Measurements from ENCODE around the gene MARVELD1.

The MARVELD1 gene

GRCh38 chr10:97721871-97722780 is 8.6 kb downstream of the MARVELD1 start:
- H3K36me3 Mint-ChIP-seq: peaks cover 0 to 1% of the 10 kb centered on the region in 2 donors

DNA sequence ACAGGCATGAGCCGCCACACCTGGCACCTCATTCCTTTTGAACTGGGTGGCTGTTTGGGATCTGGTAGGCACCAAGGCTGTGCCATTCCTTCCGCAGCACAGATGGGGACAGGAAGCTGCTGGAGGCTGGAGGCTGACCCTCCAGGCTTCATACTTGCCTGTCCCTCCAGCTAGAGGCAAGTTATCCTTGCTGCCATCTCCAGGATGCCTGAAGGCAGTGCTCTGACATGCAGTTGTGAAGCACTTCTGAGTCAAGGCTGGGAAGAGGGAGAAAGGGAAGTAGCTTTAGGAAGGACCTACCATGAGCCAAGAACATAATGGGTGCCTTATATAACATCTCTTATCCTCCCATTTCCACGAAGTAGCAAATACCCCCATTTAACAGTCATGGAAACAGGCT is 9.5 kb downstream of the MARVELD1 start:
- DNase-seq (no peak), ATAC-seq (replicated peaks) (no peak)
- no peak overlapping the region for H3K4me3 Mint-ChIP-seq
- no peaks in the 10 kb centered on the region for H3K9me3 Mint-ChIP-seq
- H3K27me3 Mint-ChIP-seq: peaks cover 0 to 6% of the 10 kb centered on the region in 2 donors
- no peak overlapping the region for H3K27ac Mint-ChIP-seq
- H3K4me1 Mint-ChIP-seq: no peaks in the 10 kb centered on the region
- peaks cover 0 to under 1% of the 10 kb centered on the region in 2 donors for H3K36me3 Mint-ChIP-seq

More at GRCh38 chr10:97721871-97722780, 8.6 kb downstream of the MARVELD1 start:
- ATAC-seq (replicated peaks) (no peak), DNase-seq (no peak)
- Mint-ChIP-seq H3K27ac (no peak overlapping the region), H3K9me3 (no peaks in the 10 kb centered on the region), H3K27me3 (peaks cover 0 to 12% of the 10 kb centered on the region in 2 donors), H3K4me1 (no peaks in the 10 kb centered on the region), H3K4me3 (no peak overlapping the region)

GRCh38 chr10:97724341-97724941 is 10.9 kb downstream of the MARVELD1 start:
- Mint-ChIP-seq H3K9me3 (no peaks in the 10 kb centered on the region), H3K36me3 (no peaks in the 10 kb centered on the region), H3K27me3 (peaks cover 5 to 6% of the 10 kb centered on the region in 2 donors), H3K27ac (no peak overlapping the region), H3K4me1 (peaks cover 0 to 2% of the 10 kb centered on the region in 2 donors), H3K4me3 (no peak overlapping the region)
- DNase-seq (no peak), ATAC-seq (replicated peaks) (no peak)

DNA sequence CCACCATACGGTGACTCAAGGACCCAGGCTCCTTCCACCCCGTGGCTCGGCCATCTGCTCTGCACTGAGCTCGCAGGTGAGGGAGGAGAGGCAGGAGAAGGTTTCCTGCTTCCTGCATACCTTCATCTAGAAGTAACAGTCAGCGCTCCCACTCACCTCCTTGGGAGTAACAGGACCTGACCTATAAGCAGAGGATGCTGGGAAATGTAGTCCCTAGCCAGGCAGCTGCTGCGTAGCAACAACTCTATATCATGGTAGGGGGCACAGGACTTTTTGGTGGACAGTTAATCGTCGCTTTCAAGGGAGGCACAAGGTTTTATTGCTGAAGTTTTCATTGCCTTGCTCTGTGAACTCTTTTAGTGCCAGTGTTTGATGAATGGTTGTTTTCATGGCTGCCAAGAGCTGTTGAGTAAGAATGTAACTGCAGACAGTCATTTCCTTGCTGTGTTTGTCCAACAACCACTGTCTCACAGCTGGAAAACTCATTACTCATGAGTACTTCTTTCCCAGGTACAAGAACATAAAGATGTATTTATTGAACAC is 13.2 kb downstream of the MARVELD1 start:
- H3K4me1 Mint-ChIP-seq: peaks cover 0 to 2% of the 10 kb centered on the region in 2 donors
- DNase-seq (no peak), ATAC-seq (replicated peaks) (no peak)
- no peak overlapping the region for H3K27ac Mint-ChIP-seq
- no peak overlapping the region for H3K4me3 Mint-ChIP-seq
- H3K9me3 Mint-ChIP-seq: no peaks in the 10 kb centered on the region
- H3K36me3 Mint-ChIP-seq: no peaks in the 10 kb centered on the region
- peaks cover 6 to 10% of the 10 kb centered on the region in 2 donors for H3K27me3 Mint-ChIP-seq

GRCh38 chr10:97729014-97729413 is 15.5 kb downstream of the MARVELD1 start:
- Mint-ChIP-seq H3K27me3 (peaks cover 6 to 10% of the 10 kb centered on the region in 2 donors), H3K4me3 (no peak overlapping the region)
- ATAC-seq (replicated peaks): no peak

DNA sequence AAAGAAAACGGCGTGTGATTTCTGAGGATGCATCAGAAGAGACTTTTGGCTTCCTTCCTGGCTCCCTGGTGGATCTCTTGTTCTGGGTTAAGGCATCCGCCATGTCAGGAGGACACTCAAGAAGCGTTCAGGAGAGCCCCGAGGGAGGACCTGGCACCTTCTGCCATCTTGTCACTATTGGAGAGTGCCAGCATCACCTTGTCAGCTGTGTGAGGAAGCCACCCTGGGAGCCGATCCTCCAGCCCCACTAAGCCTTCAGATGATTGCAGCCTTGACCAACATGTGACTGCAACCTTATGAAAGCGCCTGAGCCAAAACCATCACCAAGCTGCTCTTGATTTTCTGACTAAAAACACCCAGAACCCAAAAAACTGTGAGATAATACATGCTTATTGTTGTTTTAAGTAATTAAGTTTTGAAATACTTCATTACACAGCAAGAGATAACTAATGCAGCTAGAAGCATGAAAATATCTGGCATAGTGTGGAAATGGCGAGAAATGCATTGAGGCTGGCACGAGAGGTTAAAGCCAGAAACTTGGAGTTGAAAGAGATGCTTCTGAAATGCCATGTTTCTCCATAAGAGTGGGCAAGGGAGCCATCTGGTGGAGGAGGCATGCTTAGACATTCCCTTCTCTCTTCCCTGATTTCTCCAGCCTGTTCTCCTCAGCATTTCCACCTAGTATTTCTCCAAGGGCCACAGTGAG is 18.0 kb downstream of the MARVELD1 start:
- Mint-ChIP-seq H3K4me3 (no peak overlapping the region), H3K9me3 (peaks cover 4 to 8% of the 10 kb centered on the region in 2 donors), H3K36me3 (peaks cover 2 to 4% of the 10 kb centered on the region in 2 donors), H3K4me1 (peaks cover 8 to 11% of the 10 kb centered on the region in 2 donors), H3K27me3 (peaks cover 6 to 10% of the 10 kb centered on the region in 2 donors), H3K27ac (no peak overlapping the region)
- ATAC-seq (replicated peaks) (peak; percentile 47 to 50), DNase-seq (no peak)

More at GRCh38 chr10:97729014-97729413, 15.5 kb downstream of the MARVELD1 start:
- H3K27ac Mint-ChIP-seq: no peak overlapping the region
- H3K4me1 Mint-ChIP-seq: peaks cover 0 to 2% of the 10 kb centered on the region in 2 donors
- no peaks in the 10 kb centered on the region for H3K36me3 Mint-ChIP-seq
- no peaks in the 10 kb centered on the region for H3K9me3 Mint-ChIP-seq
- DNase-seq: no peak

- peaks cover 6 to 10% of the 10 kb centered on the region in 2 donors for H3K27me3 Mint-ChIP-seq
- DNase-seq (no peak), ATAC-seq (replicated peaks) (no peak)
- no peak overlapping the region for H3K4me3 Mint-ChIP-seq
- peaks cover 4 to 8% of the 10 kb centered on the region in 2 donors for H3K9me3 Mint-ChIP-seq
- peaks cover 2 to 7% of the 10 kb centered on the region in 2 donors for H3K36me3 Mint-ChIP-seq
- no peak overlapping the region for H3K27ac Mint-ChIP-seq
- peaks cover 13 to 16% of the 10 kb centered on the region in 2 donors for H3K4me1 Mint-ChIP-seq
These were observed 18.5 kb downstream of the MARVELD1 start for GRCh38 chr10:97732052-97732359.

DNA sequence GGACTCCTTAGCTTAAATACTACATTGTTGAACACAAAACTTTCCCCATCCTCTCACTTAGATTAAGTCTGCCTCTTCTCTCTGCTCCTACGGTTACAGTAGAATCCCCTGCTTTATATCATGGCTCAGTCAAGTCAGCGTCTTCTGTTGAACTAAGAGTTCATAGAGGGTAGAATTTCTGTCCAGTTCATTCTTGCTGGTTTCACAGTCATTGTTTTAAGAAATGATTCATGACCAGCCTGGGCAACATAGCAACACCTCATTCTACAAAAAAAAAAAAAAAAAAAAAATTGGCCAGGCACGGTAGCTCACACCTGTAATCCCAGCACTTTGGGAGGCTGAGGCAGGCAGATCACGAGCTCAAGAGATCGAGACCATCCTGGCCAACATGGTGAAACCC is 19.7 kb downstream of the MARVELD1 start:
- Mint-ChIP-seq H3K27ac (no peak overlapping the region), H3K27me3 (peaks cover 6 to 10% of the 10 kb centered on the region in 2 donors), H3K4me3 (no peak overlapping the region), H3K4me1 (peaks cover 22 to 23% of the 10 kb centered on the region in 2 donors), H3K9me3 (peaks cover 4 to 8% of the 10 kb centered on the region in 2 donors), H3K36me3 (peaks cover 5 to 13% of the 10 kb centered on the region in 2 donors)
- ATAC-seq (replicated peaks) (no peak), DNase-seq (no peak)

GRCh38 chr10:97734021-97734420 is 20.5 kb downstream of the MARVELD1 start:
- H3K9me3 Mint-ChIP-seq: peaks cover 4 to 8% of the 10 kb centered on the region in 2 donors
- no peak overlapping the region for H3K4me3 Mint-ChIP-seq
- peaks cover 27% of the 10 kb centered on the region in 2 donors for H3K4me1 Mint-ChIP-seq
- no peak overlapping the region for H3K27ac Mint-ChIP-seq
- H3K36me3 Mint-ChIP-seq: peaks cover 5 to 17% of the 10 kb centered on the region in 2 donors
- H3K27me3 Mint-ChIP-seq: peaks cover 4 to 8% of the 10 kb centered on the region in 2 donors
- no peak for ATAC-seq (replicated peaks)
- no peak for DNase-seq

GRCh38 chr10:97736403-97736901 is 22.9 kb downstream of the MARVELD1 start:
- peak overlapping the region; percentile 92 to 94 for H3K4me3 Mint-ChIP-seq
- ATAC-seq (replicated peaks): peak; percentile 36 to 40
- H3K4me1 Mint-ChIP-seq: peaks cover 44 to 49% of the 10 kb centered on the region in 2 donors
- no peak for DNase-seq
- H3K27me3 Mint-ChIP-seq: no peaks in the 10 kb centered on the region
- H3K27ac Mint-ChIP-seq: peak overlapping the region; percentile 97
- H3K9me3 Mint-ChIP-seq: peaks cover 4 to 8% of the 10 kb centered on the region in 2 donors
- peaks cover 22 to 38% of the 10 kb centered on the region in 2 donors for H3K36me3 Mint-ChIP-seq

GRCh38 chr10:97736902-97737769 is 23.6 kb downstream of the MARVELD1 start, which contains the start of gene ZFYVE27:
Gene ZFYVE27, plus strand, starts transcription at chr10:97737128. Its CDS starts 1,350 bp downstream, at chr10:97738478.
- Mint-ChIP-seq H3K27me3 (no peaks in the 10 kb centered on the region), H3K36me3 (peaks cover 24 to 41% of the 10 kb centered on the region in 2 donors), H3K4me1 (peaks cover 45 to 54% of the 10 kb centered on the region in 2 donors), H3K27ac (peak within 1 kb of the TSS; percentile 97), H3K4me3 (peak within 1 kb of the TSS; percentile 92 to 94), H3K9me3 (peaks cover 4 to 8% of the 10 kb centered on the region in 2 donors)
- DNase-seq: peak; percentile 97
- ATAC-seq (replicated peaks): peak; percentile 88

- Mint-ChIP-seq H3K27me3 (no peaks in the 10 kb centered on the region), H3K9me3 (peaks cover 4 to 8% of the 10 kb centered on the region in 2 donors), H3K36me3 (peaks cover 26 to 44% of the 10 kb centered on the region in 2 donors), H3K27ac (peak overlapping the region; percentile 97), H3K4me3 (peak overlapping the region; percentile 92 to 94), H3K4me1 (peaks cover 47 to 59% of the 10 kb centered on the region in 2 donors)
- ATAC-seq (replicated peaks) (peak; percentile 5 to 9), DNase-seq (no peak)
These were observed 24.3 kb downstream of the MARVELD1 start for GRCh38 chr10:97737770-97738265.

GRCh38 chr10:97738616-97739015 is 25.1 kb downstream of the MARVELD1 start:
- H3K27me3 Mint-ChIP-seq: no peaks in the 10 kb centered on the region
- peaks cover 31 to 51% of the 10 kb centered on the region in 2 donors for H3K36me3 Mint-ChIP-seq
- DNase-seq: no peak
- peaks cover 49 to 62% of the 10 kb centered on the region in 2 donors for H3K4me1 Mint-ChIP-seq
- peak overlapping the region; percentile 92 to 94 for H3K4me3 Mint-ChIP-seq
- no peak overlapping the region for H3K27ac Mint-ChIP-seq
- ATAC-seq (replicated peaks): no peak
- H3K9me3 Mint-ChIP-seq: peaks cover 4 to 8% of the 10 kb centered on the region in 2 donors

Measured in stimulated activated naive B cell treated with anti-CD40 and anti-IgM and Interleukin-4, amounts not matched to agents 10 μg/mL and 1 μg/mL and 100 μg/mL, for 72 hours (primary cell).